Aorta (tissue), 5 donors: Measurements from ENCODE around the gene CATSPER3. TPM values are rescaled to one million over a fixed set of nuclear protein-coding genes. Genes with fewer than 3 reads are reported as not detected.

Experiments
- ATAC-seq: fragments of 200-7000 bp; cut with Tn5 transposase; one replicate; pipeline ENCODE4 v1.9.1; 2022; ENCODE audit warnings: moderate library complexity; ENCODE audit not compliant: low FRiP score
- DNase-seq, 2 donors: peaks; one replicate each; pipeline ENCODE4 v3.0.0-alpha.2; 2020
- H3K27ac ChIP-seq, 2 donors: one replicate each; pipeline ENCODE4 v1.5.1; 2013; ENCODE audit warnings: low read length in 2 of 2, mild to moderate bottlenecking in 2 of 2, moderate library complexity in 2 of 2, control low read depth in 1 of 2, inconsistent platforms in 1 of 2, low read depth in 1 of 2
- H3K27me3 ChIP-seq, 2 donors: one replicate each; pipeline ENCODE4 v1.6.1; 2013; ENCODE audit warnings: control low read depth in 1 of 2, low read length in 1 of 2, mild to moderate bottlenecking in 1 of 2, moderate library complexity in 1 of 2; ENCODE audit not compliant: insufficient read depth in 2 of 2, control insufficient read depth in 1 of 2
- H3K36me3 ChIP-seq, 2 donors: one replicate each; pipeline ENCODE4 v1.6.1; 2013; ENCODE audit warnings: control low read depth in 1 of 2, low read length in 1 of 2, mild to moderate bottlenecking in 1 of 2; ENCODE audit not compliant: insufficient read depth in 2 of 2, control insufficient read depth in 1 of 2
- H3K4me1 ChIP-seq, 2 donors: one replicate each; pipeline ENCODE4 v1.6.1; 2013; ENCODE audit warnings: low read length in 2 of 2, control low read depth in 1 of 2, mild to moderate bottlenecking in 1 of 2, moderate library complexity in 1 of 2; ENCODE audit not compliant: insufficient read depth in 2 of 2, control insufficient read depth in 1 of 2
- H3K4me3 ChIP-seq, 2 donors: one replicate each; pipeline ENCODE4 v1.5.1; 2013; ENCODE audit warnings: low read length in 2 of 2, control low read depth in 1 of 2, mild to moderate bottlenecking in 1 of 2
- H3K9me3 ChIP-seq: one replicate; pipeline ENCODE4 v1.6.1; 2013; ENCODE audit warnings: mild to moderate bottlenecking, low read length; ENCODE audit not compliant: control insufficient read depth
- WGBS, 2 donors: extraction: QIAGEN DNeasy Blood & Tissue Kit; methylation state at CpG; one replicate each; pipeline ENCODE4 v1.1.7; 2013; 5-methylcytosine and 5-hydroxymethylcytosine counted together
- intact Hi-C, 2 donors: fragments of 100-400 bp; cut with DNase I; formaldehyde crosslinking; loops; one replicate each; pipeline versions ENCODE4 v1.14.2 to v1.15.0; 2022
- long read RNA-seq, 2 donors: library from polyadenylated mRNA; unstranded; transcript quantifications; one replicate each; pipeline ENCODE4 v2.0.0, GENCODE V29; 2020 to 2021
- polyA plus RNA-seq, 2 donors: library from polyadenylated mRNA; stranded (reverse); fragments of 200-250 nt; gene quantifications; one replicate each; pipeline ENCODE4 v1.2.3, GENCODE V29; 2013
- total RNA-seq, 2 donors: library from RNA; stranded (reverse); fragmentation: NEBNext Ultra II Directional; extraction: Animal tissue kit (Norgen Biotek cat#: 25700); gene quantifications; one replicate each; pipeline ENCODE4 v1.2.1, GENCODE V29; 2021
- donor health status: healthy with polysubstance abuse.
- donor health status: Bipolar disorder and iron deficiency.
- donor health status: DM: no; HTN: no; CAD: no.
- donor health status: DM: no; HTN: no; CAD: no.
- donor health status: DM: yes; HTN: yes; CAD: no.

CATSPER3 gene
- total RNA-seq: under 1 TPM; 0.29 to 0.63 TPM
- 1 to 10 TPM in 1 of 2 donors, under 1 TPM in 1; 0.63 to 1.3 TPM for polyA plus RNA-seq
- long read RNA-seq, donor 1, partial matches to known transcripts: 0 of 2 reads
- long read RNA-seq, donor 1, other reads (novel, unspliced or antisense): 2 of 2 reads
- long read RNA-seq, donor 2: 0 reads

DNA sequence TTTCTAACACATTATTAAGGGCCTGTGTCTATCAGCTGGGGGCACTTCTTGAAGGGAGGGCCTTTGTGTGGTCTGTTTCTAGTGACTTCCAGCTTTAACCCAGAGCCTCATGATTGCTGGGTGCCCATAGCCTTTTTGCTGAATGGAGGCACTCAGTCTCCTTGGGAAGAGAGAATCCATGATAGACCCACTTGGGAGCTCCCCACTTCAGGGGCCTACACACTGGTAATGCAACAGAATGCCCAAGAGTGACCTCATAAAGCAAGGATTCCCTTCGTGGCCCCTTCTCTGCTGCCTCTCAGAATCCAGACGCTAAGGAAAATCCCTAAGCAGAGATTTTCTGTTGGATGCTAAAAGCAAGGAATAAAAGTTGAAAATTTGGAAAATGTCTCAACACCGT is at the start of gene CATSPER3:
TSS of gene CATSPER3 (plus strand) at position 301 of the 400 bp plus-strand sequence. CDS start at position 386, 85 bp downstream.
- intact Hi-C loops: no loop called here
- DNase-seq: no peak
- Histone ChIP-seq H3K27me3 (no peaks in the 10 kb centered on the region), H3K36me3 (peaks cover 0 to 2% of the 10 kb centered on the region in 2 donors), H3K4me3 (no peak within 1 kb of the TSS), H3K4me1 (no peaks in the 10 kb centered on the region), H3K9me3 (no peaks in the 10 kb centered on the region), H3K27ac (no peak within 1 kb of the TSS)
- ATAC-seq: no peak
- WGBS, 2 donors: 91 to 93% methylated on average over 3 of the region's 3 CpGs

DNA sequence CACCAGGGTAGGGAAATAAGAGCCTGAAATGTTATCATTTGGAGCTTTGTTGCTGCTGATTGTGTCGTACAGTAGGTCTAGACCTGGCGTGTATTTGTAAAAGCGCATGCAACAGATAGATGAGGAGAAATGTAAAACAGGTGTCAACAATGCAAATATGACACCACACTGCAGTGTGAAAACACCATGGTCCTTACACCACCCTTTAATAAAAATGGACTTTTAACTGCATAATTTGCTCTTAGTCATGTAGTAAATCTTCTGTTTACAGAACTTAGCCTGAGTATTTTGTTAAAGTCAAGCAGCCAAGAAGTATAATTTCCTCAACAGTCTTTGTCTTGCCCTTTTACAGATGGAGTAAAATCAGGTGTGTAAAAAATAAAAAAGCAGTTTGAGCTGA is 48.8 kb upstream of the CATSPER3 start:
- no peak overlapping the region for H3K4me3 ChIP-seq
- peaks cover 3% of the 10 kb centered on the region in 2 donors for H3K36me3 ChIP-seq
- H3K27me3 ChIP-seq: no peaks in the 10 kb centered on the region
- H3K9me3 ChIP-seq: no peaks in the 10 kb centered on the region
- H3K4me1 ChIP-seq: no peaks in the 10 kb centered on the region
- DNase-seq: no peak
- intact Hi-C loops: no loop called here
- WGBS, 2 donors: 93 to 94% methylated on average over 3 of the region's 3 CpGs
- H3K27ac ChIP-seq: no peak overlapping the region
- ATAC-seq: no peak

DNA sequence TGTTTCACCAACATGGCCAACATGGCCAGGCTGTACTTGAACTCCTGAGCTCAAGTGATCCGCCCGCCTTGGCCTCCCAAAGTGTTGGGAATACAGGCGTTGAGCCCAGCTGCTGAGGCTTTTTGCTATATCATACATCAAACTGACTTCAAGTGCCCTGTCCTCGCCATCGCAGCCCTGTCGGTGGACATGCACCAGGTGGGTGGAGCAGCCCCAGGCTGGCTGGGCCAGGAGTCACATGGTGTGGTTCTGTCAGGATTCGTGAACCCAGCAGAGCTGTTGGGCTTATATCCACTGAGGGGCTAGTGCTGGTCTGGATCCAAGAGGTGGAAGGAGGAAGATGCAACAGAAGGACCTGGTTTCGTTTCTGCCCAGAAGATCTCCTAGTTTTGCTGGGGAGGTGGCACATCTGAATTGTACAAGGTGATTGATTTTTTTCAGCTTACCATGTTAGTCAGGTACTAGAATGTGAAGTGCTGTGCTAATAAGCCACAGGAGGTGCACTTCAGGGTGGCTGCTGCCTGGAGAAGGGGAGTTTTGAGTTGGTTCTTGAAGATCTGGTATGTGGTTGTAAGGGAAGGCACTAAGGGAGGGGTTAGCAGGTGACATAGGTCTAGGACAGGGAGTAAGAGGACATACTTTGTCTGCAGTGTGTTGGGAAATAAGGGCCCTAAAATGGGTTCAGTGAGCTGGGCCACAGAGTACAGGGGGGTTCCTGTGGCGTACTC is 46.7 kb upstream of the CATSPER3 start:
- Histone ChIP-seq H3K4me3 (no peak overlapping the region), H3K9me3 (no peaks in the 10 kb centered on the region), H3K36me3 (peaks cover 2 to 3% of the 10 kb centered on the region in 2 donors), H3K27me3 (no peaks in the 10 kb centered on the region), H3K4me1 (no peaks in the 10 kb centered on the region), H3K27ac (no peak overlapping the region)
- ATAC-seq: no peak
- 93 to 94% methylated on average over 9 of the region's 9 CpGs for WGBS, 2 donors
- no peak for DNase-seq
- intact Hi-C loops: no loop called here

DNA sequence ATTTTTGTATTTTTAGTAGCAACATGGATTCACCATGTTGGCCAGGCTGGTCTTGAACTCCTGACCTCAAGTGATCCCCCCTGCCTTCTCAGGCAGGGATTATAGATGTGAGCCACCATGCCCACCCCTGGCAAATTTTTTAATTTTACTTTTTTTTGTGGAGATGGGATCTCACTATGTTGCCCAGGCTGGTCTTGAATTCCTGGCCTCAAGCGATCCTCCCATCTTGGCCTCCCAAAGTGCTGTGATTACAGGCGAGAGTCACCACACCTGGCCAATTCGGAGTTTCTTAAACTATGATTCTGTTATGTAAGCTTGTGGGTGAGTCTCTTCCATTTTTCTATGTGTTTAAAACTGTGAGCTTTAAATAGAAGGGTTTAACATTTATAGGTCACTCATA is 35.2 kb upstream of the CATSPER3 start:
- Histone ChIP-seq H3K27me3 (no peaks in the 10 kb centered on the region), H3K36me3 (peaks cover 2 to 4% of the 10 kb centered on the region in 2 donors)
- intact Hi-C loops: no loop called here

DNA sequence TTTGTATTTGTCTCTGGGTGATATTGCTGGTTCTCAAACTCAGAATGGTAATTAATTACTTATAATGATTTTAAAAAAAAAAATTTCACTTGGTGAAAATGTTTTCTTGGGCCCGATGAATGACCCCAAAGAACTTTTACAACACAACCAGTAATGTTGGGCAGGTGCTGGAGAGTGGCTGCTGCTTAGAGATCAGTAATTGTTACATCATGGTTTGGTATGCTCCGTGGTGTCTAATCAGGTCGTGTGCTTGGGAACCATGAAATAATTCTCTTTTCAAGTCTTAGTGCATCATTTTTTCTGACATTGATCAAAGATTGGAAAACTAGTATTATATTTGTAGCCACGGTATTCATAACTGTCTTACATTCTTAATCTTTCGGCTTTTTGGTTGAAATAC is 33.5 kb upstream of the CATSPER3 start:
- WGBS, 2 donors: 95 to 97% methylated on average over 5 of the region's 5 CpGs
- H3K36me3 ChIP-seq: peaks cover 2 to 5% of the 10 kb centered on the region in 2 donors
- H3K27ac ChIP-seq: no peak overlapping the region
- H3K4me1 ChIP-seq: no peaks in the 10 kb centered on the region
- no peak for DNase-seq
- no peak for ATAC-seq
- intact Hi-C loops: no loop called here
- H3K27me3 ChIP-seq: no peaks in the 10 kb centered on the region
- H3K9me3 ChIP-seq: no peaks in the 10 kb centered on the region
- no peak overlapping the region for H3K4me3 ChIP-seq

More for the DNA sequence above, 35.2 kb upstream of the CATSPER3 start:
- no peak overlapping the region for H3K4me3 ChIP-seq
- no peak overlapping the region for H3K27ac ChIP-seq
- no peak for DNase-seq
- 96 to 98% methylated on average over 3 of the region's 3 CpGs for WGBS, 2 donors
- H3K9me3 ChIP-seq: no peaks in the 10 kb centered on the region
- no peak for ATAC-seq
- H3K4me1 ChIP-seq: no peaks in the 10 kb centered on the region

DNA sequence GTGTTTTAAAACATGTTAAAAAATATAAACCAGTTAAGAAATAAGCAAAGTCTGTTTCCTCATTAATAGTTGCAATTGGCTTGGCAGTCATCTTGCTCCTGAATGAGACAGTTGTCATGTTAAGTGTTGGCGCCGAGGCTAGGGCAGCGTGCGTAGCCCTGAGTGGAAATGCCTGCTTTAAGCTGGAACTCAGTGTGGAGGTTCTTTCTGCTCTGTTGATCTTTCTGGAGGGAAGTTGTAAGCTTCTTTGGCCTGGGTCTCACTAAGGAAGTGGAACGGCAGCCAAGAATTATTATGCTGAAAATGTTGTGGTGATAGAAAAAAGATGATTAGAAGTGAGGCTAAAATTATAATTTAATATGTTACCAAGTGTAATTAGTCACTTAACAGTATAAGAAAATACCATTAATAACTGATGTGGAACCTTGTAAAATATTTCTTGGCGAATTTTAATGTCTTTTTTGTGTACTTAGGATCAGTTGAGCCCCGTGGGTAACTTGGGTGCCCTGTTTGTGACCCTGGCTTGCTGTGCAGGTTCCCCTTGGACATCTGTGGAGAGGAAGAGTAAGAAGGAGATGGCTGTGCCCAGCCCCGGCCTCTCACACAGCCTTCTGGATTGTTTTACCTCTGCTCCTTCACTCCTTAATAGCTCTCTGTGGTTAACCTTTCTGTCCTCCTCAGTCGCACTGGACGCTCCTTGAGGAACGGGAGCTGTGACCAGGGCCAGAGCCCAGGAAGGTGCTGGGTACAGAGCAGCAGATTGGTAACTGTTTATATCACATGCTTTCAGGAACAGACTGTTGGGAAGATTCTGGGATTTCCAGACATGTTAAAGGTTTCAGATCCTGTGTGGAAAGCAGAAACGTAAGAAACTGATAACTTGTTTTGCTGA is 31.8 kb upstream of the CATSPER3 start:
- Histone ChIP-seq H3K27me3 (no peaks in the 10 kb centered on the region), H3K9me3 (no peaks in the 10 kb centered on the region), H3K4me3 (no peak overlapping the region), H3K27ac (no peak overlapping the region), H3K36me3 (peaks cover 0 to 2% of the 10 kb centered on the region in 2 donors), H3K4me1 (no peaks in the 10 kb centered on the region)
- 53 to 60% methylated on average over 12 of the region's 12 CpGs for WGBS, 2 donors
- no peak for ATAC-seq
- DNase-seq: no peak
- intact Hi-C loops: no loop called here

DNA sequence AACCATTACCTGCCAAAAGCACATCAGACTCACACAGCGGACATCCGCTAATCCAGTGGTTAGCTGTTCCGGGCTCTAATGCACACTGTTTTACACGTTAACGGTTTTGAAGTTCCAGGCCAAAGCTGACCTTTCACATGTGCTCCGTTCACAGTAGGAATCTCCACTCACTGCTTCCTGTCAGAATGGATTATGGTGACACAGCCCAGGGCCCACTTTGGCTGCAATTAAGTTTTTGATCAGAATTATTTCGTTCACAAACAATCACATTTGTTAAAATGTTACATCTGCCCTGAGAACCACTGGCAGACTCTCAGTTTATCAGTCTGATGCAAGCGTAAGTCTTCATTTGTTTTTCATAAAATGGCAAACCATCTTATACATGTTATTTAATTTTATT is 30.2 kb upstream of the CATSPER3 start:
- H3K4me3 ChIP-seq: no peak overlapping the region
- no peak overlapping the region for H3K27ac ChIP-seq
- DNase-seq (no peak), ATAC-seq (no peak)
- 93 to 94% methylated on average over 8 of the region's 8 CpGs for WGBS, 2 donors
- peaks cover 0 to 2% of the 10 kb centered on the region in 2 donors for H3K36me3 ChIP-seq
- H3K27me3 ChIP-seq: no peaks in the 10 kb centered on the region
- intact Hi-C loops: no loop called here
- H3K4me1 ChIP-seq: no peaks in the 10 kb centered on the region
- H3K9me3 ChIP-seq: no peaks in the 10 kb centered on the region

DNA sequence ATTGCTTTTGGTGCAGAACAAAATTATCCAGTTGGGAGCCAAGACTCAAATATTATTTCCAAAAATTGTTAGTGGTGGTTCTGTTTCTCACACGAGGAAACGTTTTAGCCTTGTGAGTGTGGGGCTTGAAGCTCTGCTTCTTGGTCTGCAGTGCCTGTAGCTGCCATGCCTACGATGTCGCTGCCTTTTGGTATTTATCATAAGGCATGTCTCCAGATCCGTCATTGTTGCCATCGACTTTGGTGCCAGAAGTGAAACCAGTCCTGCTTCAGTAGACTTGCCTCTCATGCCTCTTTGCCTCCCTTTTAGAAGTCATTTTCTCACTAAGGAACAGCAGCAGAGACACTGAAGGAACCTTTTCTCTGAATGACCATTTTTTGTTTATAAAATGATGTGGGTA is 29.7 kb upstream of the CATSPER3 start:
- Histone ChIP-seq H3K4me1 (no peaks in the 10 kb centered on the region), H3K27me3 (no peaks in the 10 kb centered on the region), H3K27ac (no peak overlapping the region), H3K9me3 (no peaks in the 10 kb centered on the region), H3K4me3 (no peak overlapping the region), H3K36me3 (peaks cover 0 to 2% of the 10 kb centered on the region in 2 donors)
- 75 to 76% methylated on average over 6 of the region's 6 CpGs for whole genome bisulfite sequencing, 2 donors
- intact Hi-C loops: no loop called here
- DNase-seq (no peak), ATAC-seq (no peak)
